K562 (cell line): ENCODE measurements around the gene GRIA3. TPM values are rescaled to one million over a fixed set of nuclear protein-coding genes. Genes with fewer than 3 reads are reported as not detected.

Experiments
- ARID2 ChIP-seq: fragments of 450-650 bp; IDR thresholded peaks from 2 replicates; pipeline ENCODE4 v1.6.1; 2017; ENCODE audit warnings: antibody characterized with exemption, mild to moderate bottlenecking
- CBX1 ChIP-seq: sonication (generic); IDR thresholded peaks from 2 replicates; pipeline ENCODE4 v1.6.1; 2016; ENCODE audit warnings: antibody characterized with exemption, low read depth, mild to moderate bottlenecking
- CUX1 ChIP-seq: fragments of 200-800 bp; sonication (Bioruptor generic); IDR thresholded peaks from 2 replicates; pipeline ENCODE4 v1.6.1; 2016; ENCODE audit warnings: missing genetic modification characterization, missing compliant biosample characterization
- HMGXB4 ChIP-seq: sonication (generic); formaldehyde crosslinking; IDR thresholded peaks from 2 replicates; pipeline ENCODE4 v1.8.1; 2023; ENCODE audit warnings: mild to moderate bottlenecking, missing genetic modification reagents
- JUNB ChIP-seq: fragments of 450-650 bp; formaldehyde crosslinking; conservative IDR thresholded peaks from 2 replicates; pipeline ENCODE4 v1.4.0; 2020; ENCODE audit warnings: mild to moderate bottlenecking
- MAFG ChIP-seq: fragments of 450-650 bp; conservative IDR thresholded peaks from 2 replicates; pipeline ENCODE4 v1.6.1; 2016; ENCODE audit warnings: missing genetic modification characterization, missing compliant biosample characterization
- RFX7 ChIP-seq: fragments of 250-450 bp; sonication (Bioruptor Pico); IDR thresholded peaks from 2 replicates; pipeline ENCODE4 v1.5.1; 2021; ENCODE audit warnings: mild to moderate bottlenecking
- SNRNP70 ChIP-seq: fragments of 200-400 bp; formaldehyde crosslinking; optimal IDR thresholded peaks from 2 replicates; pipeline ENCODE3; 2017; ENCODE audit warnings: low read depth, low read length
- TFE3 ChIP-seq: fragments of 450-650 bp; formaldehyde crosslinking; IDR thresholded peaks from 2 replicates; pipeline ENCODE4 v1.4.0; 2020; ENCODE audit warnings: mild to moderate bottlenecking, mixed read lengths
- USF2 ChIP-seq: sonication (generic); formaldehyde crosslinking; IDR thresholded peaks from 2 replicates; pipeline ENCODE4 v1.5.0; 2020; ENCODE audit warnings: missing genetic modification reagents
- ZBTB7A ChIP-seq: IDR thresholded peaks from 2 replicates; pipeline ENCODE4 v1.6.1; 2011; ENCODE audit warnings: low read depth, mild to moderate bottlenecking, low read length, moderate library complexity, borderline replicate concordance; ENCODE audit not compliant: control insufficient read depth
- ZKSCAN1 ChIP-seq: fragments of 150-350 bp; IDR thresholded peaks from 2 replicates; pipeline ENCODE4 v1.6.1; 2016; ENCODE audit warnings: low read depth, low read length
- ZNF121 ChIP-seq: sonication (generic); formaldehyde crosslinking; conservative IDR thresholded peaks from 2 replicates; pipeline ENCODE4 v1.8.0; 2022; ENCODE audit warnings: missing genetic modification reagents
- ZNF316 ChIP-seq: fragments of 450-650 bp; IDR thresholded peaks from 2 replicates; pipeline ENCODE4 v1.6.1; 2016
- ZNF324 ChIP-seq: fragments of 250-450 bp; sonication (Bioruptor Pico); IDR thresholded peaks from 2 replicates; pipeline ENCODE4 v1.4.0; 2020; ENCODE audit warnings: mild to moderate bottlenecking
- ZNF398 ChIP-seq: fragments of 250-450 bp; sonication (Bioruptor Pico); IDR thresholded peaks from 2 replicates; pipeline ENCODE4 v1.8.0; 2021; ENCODE audit warnings: moderate library complexity, mild to moderate bottlenecking, inconsistent platforms
- ZNF445 ChIP-seq: fragments of 250-450 bp; sonication (Bioruptor Pico); IDR thresholded peaks from 2 replicates; pipeline ENCODE4 v1.4.0; 2020; ENCODE audit warnings: low read depth, mild to moderate bottlenecking, moderate library complexity
- polyA plus RNA-seq, 8 experiments: library from polyadenylated mRNA; depleted of rRNA in 4 of 8; stranded (reverse) in 5 of 8; unstranded in 3 of 8; fragments of >200 nt; fragmentation: Nextera tagmentation in 2 of 8; fragmentation: Illumina TruSeq in 1 of 8; extraction: Ambion mirVana in 2 of 8; extraction: Trizol in 1 of 8; gene quantifications; 2 replicates each; pipeline versions ENCODE4 v1.2.1 to v1.2.3, GENCODE V29; 2011 to 2014; ENCODE audit warnings: inconsistent platforms in 1 of 8, missing spikeins in 1 of 8
- total RNA-seq, 7 experiments: library from RNA; depleted of rRNA in 6 of 7; stranded (reverse); fragments of >200 nt in 6 of 7; fragmentation: Illumina TruSeq in 2 of 7; extraction: Trizol in 2 of 7; gene quantifications; 2 replicates each; pipeline versions ENCODE4 v1.2.1 to v1.2.3, GENCODE V29; 2011 to 2021; ENCODE audit warnings: low replicate concordance in 1 of 7

The GRIA3 gene
- total and polyA plus RNA-seq, 9 of the 15 experiments (the other 6 are each of a cell fraction or from before 2014, with no cell fraction given), result 0.10 TPM; not detected in 8

- TF ChIP-seq ZNF445, result no peak
- no peak for TF ChIP-seq RFX7 (CRISPR knock-in tag)
- no peak for TF ChIP-seq ZNF398 (CRISPR knock-in tag)
- TF ChIP-seq ZNF316, result peak; percentile 70
- TF ChIP-seq CBX1, result no peak
- no peak for TF ChIP-seq ZKSCAN1
- no peak for TF ChIP-seq ZNF324 (CRISPR knock-in tag)
- TF ChIP-seq ZNF121 (CRISPR knock-in tag), result no peak
- TF ChIP-seq ZBTB7A, result no peak
- peak; percentile 43; the same call in 1 of the 2 replicates for TF ChIP-seq USF2 (CRISPR knock-in tag)
- TF ChIP-seq SNRNP70, result no peak
- no peak for TF ChIP-seq JUNB (CRISPR knock-in tag)
- TF ChIP-seq TFE3 (CRISPR knock-in tag), result no peak
- no peak for TF ChIP-seq ARID2
- TF ChIP-seq CUX1, result no peak
- TF ChIP-seq HMGXB4 (CRISPR knock-in tag), result no peak
- TF ChIP-seq MAFG (tag), result peak; percentile 36
These were observed 270.8 kb downstream of the GRIA3 start (continued) for GRCh38 chrX:123454712-123455431.
